ENCODE data around the gene TULP1. TPM values are rescaled to one million over a fixed set of nuclear protein-coding genes. Genes with fewer than 3 reads are reported as not detected.

The TULP1 gene
- total and polyA plus RNA-seq, 2 of the 13 experiments (the other 11 are each of a cell fraction or from before 2014, with no cell fraction given), result not detected

DNA sequence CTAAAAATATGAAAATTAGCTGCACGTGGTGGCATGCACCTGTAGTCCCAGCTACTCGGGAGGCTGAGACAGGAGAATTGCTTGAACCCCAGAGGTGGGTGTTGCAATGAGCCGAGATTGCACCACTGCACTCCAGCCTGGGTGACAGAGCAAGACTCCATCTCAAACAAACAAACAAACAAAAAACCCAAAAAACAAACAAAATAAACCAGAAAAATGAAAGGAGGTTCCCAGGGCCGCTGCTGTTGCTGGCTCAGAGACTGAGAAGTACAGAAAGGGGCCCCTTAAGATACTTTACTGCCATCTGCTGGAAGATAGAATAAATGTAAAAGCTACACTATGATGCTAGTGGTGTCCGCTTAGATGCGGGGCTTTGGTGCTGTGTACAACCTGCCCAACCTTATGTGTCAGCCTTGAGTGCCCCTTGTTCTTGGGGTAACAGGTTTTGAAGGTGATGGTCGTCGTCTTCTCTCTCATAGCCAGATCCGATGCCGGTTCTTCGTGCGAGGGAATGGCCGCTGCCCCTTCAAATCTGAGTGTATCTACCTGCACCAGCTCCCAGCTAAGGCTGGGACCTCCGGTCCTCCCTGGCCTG, 63.3 kb downstream of the TULP1 start:
- FAIRE-seq (peak; percentile 85), ATAC-seq (peak; percentile 76), DNase-seq (ENCODE audit: low spot score) (peak; percentile 80)
- Histone ChIP-seq H3K36me3 (replicated peaks in 1 of 2; ENCODE audit: control insufficient read depth in 1 of 2, insufficient read depth in 2 of 2, low read length in 2 of 2) (no peaks in the 10 kb centered on the region), H3K27ac (ENCODE audit: extremely low read length, insufficient read depth, low read length) (no peak overlapping the region), H3K9ac (ENCODE audit: insufficient read depth, low read depth, low read length) (no peak overlapping the region), H3K79me2 (ENCODE audit: insufficient read depth, low read length) (no peaks in the 10 kb centered on the region), H2AFZ (ENCODE audit: low read length) (no peak overlapping the region), H3K9me3 (ENCODE audit: low read length) (no peaks in the 10 kb centered on the region), H3K27me3 (ENCODE audit: control insufficient read depth in 1 of 2, insufficient read depth in 2 of 2, low read length in 2 of 2) (peaks cover 7 to 25% of the 10 kb centered on the region in 2 experiments; a peak in 2 of 5 replicates), H3K4me3 (replicated peaks in 1 of 3; ENCODE audit: insufficient read depth in 1 of 3, low read depth in 2 of 3, low read length in 3 of 3) (no peak overlapping the region), H4K20me1 (ENCODE audit: insufficient read depth, low read length) (no peaks in the 10 kb centered on the region), H3K4me2 (ENCODE audit: low read depth, low read length) (peak overlapping the region; percentile 2; the same call in 1 of the 2 replicates), H3K4me1 (ENCODE audit: insufficient read depth, low read length) (peaks cover 45% of the 10 kb centered on the region)
- no TSS peak for BruUV-seq (replicated peaks)
- in situ Hi-C loops (cut with HindIII; ENCODE audit: extremely low pct_ligation_motif_present, low pct_unique_long_range_greater_than_20kb), result no loop called here
- POLR2A ChIA-PET, result interaction anchor here (0.7 to 1.7 kb wide), 9 partner anchors 19 to 152 kb away, joined by 3 to 19 read pairs (median 5); partner anchors contain the start of genes DEF6, PPARD and RPL10A
- intact Hi-C loops (cut with micrococcal nuclease; ENCODE audit: unreplicated experiment), result loop anchor here (1.0 kb wide), 4 partner anchors 30 to 152 kb away; partner anchors contain the start of genes DEF6 and PPARD
- CTCF ChIA-PET (ENCODE audit: low intra/inter-chr PET ratio, low total read pairs), result interaction anchor here (1.2 to 5.1 kb wide), 7 partner anchors 19 to 155 kb away, joined by 3 to 87 read pairs (median 7); partner anchors contain the start of genes DEF6, PPARD and RPL10A
- WGBS (ENCODE audit: low lambda C conversion rate), result 4% methylated on average over 14 of the region's 14 CpGs
- no peak for TF ChIP-seq ZNF207 (IDR thresholded peaks at IDR 0.05; ENCODE audit: borderline replicate concordance)
- peak; percentile 98 for TF ChIP-seq SMC3 (IDR thresholded peaks at IDR 0.05; ENCODE audit: low read length)
- TF ChIP-seq ZMYM2 (CRISPR knock-in tag; IDR thresholded peaks at IDR 0.05), result 0 out of 2 replicates have a peak, but pooled peaks have one; percentile 58
- TF ChIP-seq ZNF441 (CRISPR knock-in tag; IDR thresholded peaks at IDR 0.05; ENCODE audit: borderline replicate concordance), result peak; percentile 64; the same call in 1 of the 2 replicates
- no peak for TF ChIP-seq TAF15 (IDR thresholded peaks at IDR 0.05; ENCODE audit: low read depth, low read length, poor library complexity, severe bottlenecking)
- no peak for TF ChIP-seq SCMH1 (CRISPR knock-in tag; IDR thresholded peaks at IDR 0.05; ENCODE audit: borderline replicate concordance)
- TF ChIP-seq HMG20A (CRISPR knock-in tag; IDR thresholded peaks at IDR 0.05; ENCODE audit: borderline replicate concordance), result no peak
- TF ChIP-seq ZNF652 (CRISPR knock-in tag; IDR thresholded peaks at IDR 0.05; ENCODE audit: borderline replicate concordance, low read depth), result no peak
- TF ChIP-seq GABPB1 (CRISPR knock-in tag; IDR thresholded peaks at IDR 0.05), result 0 out of 2 replicates have a peak, but pooled peaks have one; percentile 10
- TF ChIP-seq RAD21 (CRISPR knock-in tag; IDR thresholded peaks at IDR 0.05), result peak; percentile 95
- TF ChIP-seq ZNF24 (IDR thresholded peaks at IDR 0.05), result no peak
- 0 out of 2 replicates have a peak, but pooled peaks have one; percentile 13 for TF ChIP-seq PATZ1 (CRISPR knock-in tag; IDR thresholded peaks at IDR 0.05)
- no peak for TF ChIP-seq MLLT10 (CRISPR knock-in tag; IDR thresholded peaks at IDR 0.05)
- TF ChIP-seq RXRB (CRISPR knock-in tag; IDR thresholded peaks at IDR 0.05; ENCODE audit: borderline replicate concordance), result peak; percentile 52
- TF ChIP-seq CREM (IDR thresholded peaks at IDR 0.05), result no peak
- TF ChIP-seq CREM (CRISPR knock-in tag; IDR thresholded peaks at IDR 0.05), result no peak
- no peak for TF ChIP-seq PPARG (CRISPR knock-in tag; conservative IDR thresholded peaks at IDR 0.05)
- TF ChIP-seq IRF2 (CRISPR knock-in tag; IDR thresholded peaks at IDR 0.05), result peak; percentile 41; the same call in 1 of the 2 replicates
- TF ChIP-seq, protein P1, sequence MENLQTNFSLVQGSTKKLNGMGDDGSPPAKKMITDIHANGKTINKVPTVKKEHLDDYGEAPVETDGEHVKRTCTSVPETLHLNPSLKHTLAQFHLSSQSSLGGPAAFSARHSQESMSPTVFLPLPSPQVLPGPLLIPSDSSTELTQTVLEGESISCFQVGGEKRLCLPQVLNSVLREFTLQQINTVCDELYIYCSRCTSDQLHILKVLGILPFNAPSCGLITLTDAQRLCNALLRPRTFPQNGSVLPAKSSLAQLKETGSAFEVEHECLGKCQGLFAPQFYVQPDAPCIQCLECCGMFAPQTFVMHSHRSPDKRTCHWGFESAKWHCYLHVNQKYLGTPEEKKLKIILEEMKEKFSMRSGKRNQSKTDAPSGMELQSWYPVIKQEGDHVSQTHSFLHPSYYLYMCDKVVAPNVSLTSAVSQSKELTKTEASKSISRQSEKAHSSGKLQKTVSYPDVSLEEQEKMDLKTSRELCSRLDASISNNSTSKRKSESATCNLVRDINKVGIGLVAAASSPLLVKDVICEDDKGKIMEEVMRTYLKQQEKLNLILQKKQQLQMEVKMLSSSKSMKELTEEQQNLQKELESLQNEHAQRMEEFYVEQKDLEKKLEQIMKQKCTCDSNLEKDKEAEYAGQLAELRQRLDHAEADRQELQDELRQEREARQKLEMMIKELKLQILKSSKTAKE (CRISPR knock-in tag; IDR thresholded peaks at IDR 0.05; ENCODE audit: borderline replicate concordance), result no peak
- peak; percentile 36; the same call in 1 of the 2 replicates for TF ChIP-seq KDM2A (CRISPR knock-in tag; IDR thresholded peaks at IDR 0.05; ENCODE audit: borderline replicate concordance, low read depth)
